Heart right ventricle (tissue), 16 donors: Measurements from ENCODE around the gene HPX. TPM values are rescaled to one million over a fixed set of nuclear protein-coding genes. Genes with fewer than 3 reads are reported as not detected.

Source experiments
- ATAC-seq, 8 donors: fragments of 200-7000 bp; cut with Tn5 transposase; one replicate each; pipeline ENCODE4 v1.9.1; 2020; ENCODE audit warnings: mild to moderate bottlenecking in 8 of 8, moderate library complexity in 8 of 8, moderate number of reproducible peaks in 1 of 8
- DNase-seq, 2 donors: peaks; one replicate each; pipeline ENCODE4 v3.0.0-alpha.2; 2020
- H3K27ac ChIP-seq, 10 donors: fragments of 200-600 bp; sonication (generic) in 2 of 10; one replicate each; pipeline versions ENCODE4 v1.5.0 to v1.8.0; 2020 to 2022; ENCODE audit warnings: mild to moderate bottlenecking in 3 of 10
- H3K27me3 ChIP-seq, 7 donors: fragments of 200-600 bp; one replicate each; pipeline ENCODE4 v1.8.0; 2021 to 2022; ENCODE audit warnings: mild to moderate bottlenecking in 2 of 7
- H3K36me3 ChIP-seq, 9 donors: fragments of 200-600 bp; sonication (generic) in 1 of 9; one replicate each; pipeline versions ENCODE4 v1.5.0 to v1.8.0; 2020 to 2022; ENCODE audit warnings: mild to moderate bottlenecking in 2 of 9
- H3K4me1 ChIP-seq, 9 donors: fragments of 200-600 bp; sonication (generic) in 1 of 9; one replicate each; pipeline versions ENCODE4 v1.5.0 to v1.8.0; 2020 to 2022; ENCODE audit warnings: mild to moderate bottlenecking in 4 of 9
- H3K4me3 ChIP-seq, 10 donors: fragments of 200-600 bp; sonication (generic) in 2 of 10; one replicate each; pipeline versions ENCODE4 v1.5.0 to v1.8.0; 2020 to 2022; ENCODE audit warnings: mild to moderate bottlenecking in 7 of 10, moderate library complexity in 2 of 10
- H3K9me3 ChIP-seq, 11 donors: fragments of 200-600 bp in 10 of 11; sonication (generic) in 2 of 11; one replicate each; pipeline versions ENCODE4 v1.5.0 to v1.8.0; 2013 to 2022; ENCODE audit warnings: mild to moderate bottlenecking in 2 of 11, control low read depth in 1 of 11, moderate library complexity in 1 of 11
- CTCF ChIP-seq, 9 donors: fragments of 200-600 bp; sonication (generic) in 2 of 9; IDR thresholded peaks; one replicate each; pipeline versions ENCODE4 v1.5.0 to v1.8.0; 2021 to 2022; ENCODE audit warnings: antibody characterized with exemption in 9 of 9, mild to moderate bottlenecking in 5 of 9, moderate library complexity in 1 of 9
- WGBS, 2 donors: extraction: QIAGEN DNeasy Blood & Tissue Kit; methylation state at CpG; one replicate each; pipeline ENCODE4 v1.1.7; 2013; ENCODE audit warnings: inconsistent platforms in 1 of 2; 5-methylcytosine and 5-hydroxymethylcytosine counted together
- intact Hi-C, 10 donors: fragments of 100-400 bp; cut with DNase I; formaldehyde crosslinking; loops; one replicate each; pipeline versions ENCODE4 v1.11.1 to v1.14.2; 2022
- polyA plus RNA-seq, 2 donors: library from polyadenylated mRNA; stranded (reverse); fragments of 200-250 nt; gene quantifications; one replicate each; pipeline ENCODE4 v1.2.3, GENCODE V29; 2013
- total RNA-seq, 10 donors: library from RNA; stranded (reverse); fragmentation: NEBNext Ultra II Directional in 3 of 10; extraction: Animal tissue kit (Norgen Biotek cat#: 25700) in 3 of 10; gene quantifications; one replicate each; pipeline versions ENCODE4 v1.2.1 to v1.2.4, GENCODE V29; 2021 to 2023
- donor health status: Arrhythmogenic right ventricular cardiomyopathy.
- donor health status: ischemic (EF 13 %, LVEDD 7.1; RV severe dilation, severe dysfunction).
- donor health status: healthy with polysubstance abuse.
- donor health status: DM: no; HTN: yes; CAD: no.
- donor health status: DM: no; HTN: no; CAD: no.
- donor health status: ischemic (EF 25% LVEDD 6.9; RV normal size, moderate dysfunction).
- donor health status: ischemic (EF 25% LVEDD 5.7; RV mildly dilated, moderate dysfunction).
- donor health status: healthy.
- donor health status: DM: yes; HTN: yes; CAD: no.
- donor health status: Ischemic cardiomyopathy.
- donor health status: ischemic (EF 35%, LVEDD 5.7; RV mildly dilated, moderate dysfunction).
- donor health status: nonischemic (EF 11% LVEDD 7.7; RV severe dilation, severe dysfunction).
- donor health status: DM: yes; HTN: yes; CAD: no.
- donor health status: PGD.
- donor health status: ischemic (EF 29% LVEDD 5.4; RV normal size, mild dysfunction).
- donor health status: nonischemic (EF 23%, LVEDD 6.1; RV moderate dilation, normal function).

The HPX gene
- total and polyA plus RNA-seq, 12 donors = 0.22 to 0.73 (median 0.40) TPM; not detected in 5

- H3K27me3 ChIP-seq = no peaks in the 10 kb centered on the region
- intact Hi-C loops = loop anchor here in 3 of 10 donors (5.0 kb wide), 3 partner anchors 122 to 202 kb away; partner anchors contain the start of genes ILK (in 2 of the 3), RRP8 (in 2 of the 3) and MRPL17 (in 1 of the 3)
- H3K27ac ChIP-seq = peak overlapping the region; percentile 4 to 94 (median 90)
- H3K4me1 ChIP-seq = peaks cover 7 to 36% (median 27%) of the 10 kb centered on the region in 9 donors
- H3K9me3 ChIP-seq = no peaks in the 10 kb centered on the region
- no peak for ATAC-seq
- TF ChIP-seq CTCF (IDR thresholded peaks at IDR 0.05) = no peak
- DNase-seq = no peak
- 59 to 62% methylated on average over 9 of the region's 9 CpGs for WGBS, 2 donors
- peak overlapping the region; percentile 68 to 90 (median 80) for H3K4me3 ChIP-seq
- H3K36me3 ChIP-seq = peaks cover 0 to 66% (median 38%) of the 10 kb centered on the region in 9 donors
These were observed 39.6 kb upstream of the HPX start for GRCh38 chr11:6480299-6480914.

GRCh38 chr11:6476571-6476970 is 35.8 kb upstream of the HPX start:
- H3K4me1 ChIP-seq = peaks cover 4 to 42% (median 33%) of the 10 kb centered on the region in 9 donors
- ATAC-seq = no peak
- no peak for TF ChIP-seq CTCF (IDR thresholded peaks at IDR 0.05)
- no peaks in the 10 kb centered on the region for H3K9me3 ChIP-seq
- H3K4me3 ChIP-seq = no peak overlapping the region
- no peak overlapping the region for H3K27ac ChIP-seq
- no peak for DNase-seq
- intact Hi-C loops = no loop called here
- no peaks in the 10 kb centered on the region for H3K27me3 ChIP-seq
- WGBS, 2 donors = 94% methylated on average over 4 of the region's 4 CpGs
- peaks cover 0 to 33% (median 25%) of the 10 kb centered on the region in 9 donors for H3K36me3 ChIP-seq

GRCh38 chr11:6475936-6476335 is 35.1 kb upstream of the HPX start:
- DNase-seq = no peak
- 67 to 68% methylated on average over 5 of the region's 5 CpGs for WGBS, 2 donors
- no peaks in the 10 kb centered on the region for H3K9me3 ChIP-seq
- H3K4me1 ChIP-seq = peaks cover 4 to 42% (median 31%) of the 10 kb centered on the region in 9 donors
- intact Hi-C loops = no loop called here
- no peak for ATAC-seq
- peak overlapping the region in 1 of 10 donors; percentile 16 for H3K27ac ChIP-seq
- no peak for TF ChIP-seq CTCF (IDR thresholded peaks at IDR 0.05)
- no peaks in the 10 kb centered on the region for H3K27me3 ChIP-seq
- peaks cover 0 to 33% (median 25%) of the 10 kb centered on the region in 9 donors for H3K36me3 ChIP-seq
- H3K4me3 ChIP-seq = no peak overlapping the region

GRCh38 chr11:6474806-6475500 is 34.2 kb upstream of the HPX start:
- Histone ChIP-seq H3K9me3 (no peaks in the 10 kb centered on the region), H3K27ac (peak overlapping the region in 9 of 10 donors; percentile 90 to 98 (median 94)), H3K36me3 (peaks cover 0 to 33% (median 25%) of the 10 kb centered on the region in 9 donors), H3K4me3 (peak overlapping the region in 1 of 10 donors; percentile 95), H3K4me1 (peaks cover 0 to 33% (median 21%) of the 10 kb centered on the region in 9 donors), H3K27me3 (no peaks in the 10 kb centered on the region)
- no peak for DNase-seq
- ATAC-seq = no peak
- intact Hi-C loops = loop anchor here in 1 of 10 donors (1.0 kb wide), 1 partner anchor 85 kb away; the partner anchor contains the start of gene SMPD1
- 80 to 82% methylated on average over 3 of the region's 3 CpGs for WGBS, 2 donors
- TF ChIP-seq CTCF (IDR thresholded peaks at IDR 0.05) = no peak
